ENCODE results near the gene FER.

The FER gene

GRCh38 chr5:108720391-108720790 is 27.3 kb upstream of the FER start (continued):
- TF ChIP-seq PRDM6 (tag by site-specific recombination; IDR thresholded peaks at IDR 0.05) (no peak), ZNF777 (tag by site-specific recombination; IDR thresholded peaks at IDR 0.05; ENCODE audit: borderline replicate concordance) (no peak), ZNF658 (tag by site-specific recombination; IDR thresholded peaks at IDR 0.05) (no peak), BCL11A (tag by site-specific recombination; IDR thresholded peaks at IDR 0.05; ENCODE audit: low read depth) (no peak)

DNA sequence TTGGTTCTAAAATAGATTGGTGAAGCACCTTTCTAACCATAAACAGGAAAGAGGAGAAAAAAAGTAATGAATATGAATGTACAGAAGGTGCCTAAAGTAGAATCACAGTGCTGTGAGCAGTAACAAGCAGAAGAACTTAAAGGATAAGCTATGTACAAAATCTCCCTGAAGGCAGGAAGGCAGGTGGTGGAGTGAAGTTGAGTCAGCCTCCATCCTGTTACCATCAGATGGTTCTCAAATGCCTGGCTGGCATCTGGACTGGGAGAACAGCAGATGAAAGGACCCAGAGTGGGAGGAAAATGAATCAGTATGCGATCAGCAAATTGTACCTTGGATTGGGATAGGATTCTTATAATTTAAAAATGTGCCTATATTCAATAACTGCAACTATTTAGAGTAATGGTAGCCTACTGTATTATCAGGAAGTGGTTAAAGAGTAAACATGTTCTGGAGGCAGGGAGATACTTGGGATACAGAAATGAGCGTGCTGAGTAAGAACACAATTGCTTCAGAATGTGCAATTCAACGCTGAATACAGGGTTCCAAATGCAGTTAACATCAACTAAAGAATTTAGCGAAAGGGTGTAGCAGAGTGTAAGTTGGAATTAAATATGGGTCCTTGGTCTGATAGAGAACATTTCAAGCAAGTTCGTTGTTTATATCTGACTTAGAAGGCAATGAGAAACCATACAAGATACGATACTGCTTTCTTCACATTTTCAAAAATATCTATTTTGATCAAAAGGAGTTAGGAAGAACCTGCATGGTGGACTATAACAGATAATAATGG is 21.1 kb upstream of the FER start:
- no peak overlapping the region for H3K27ac ChIP-seq (ENCODE audit: extremely low read depth, low read depth, low read length)
- POLR2A ChIA-PET, result interaction anchor here (0.6 to 3.0 kb wide), 3 partner anchors 9 to 21 kb away, joined by 4 to 49 read pairs (median 7); partner anchors contain the start of gene FER
- CTCF ChIA-PET, result interaction anchor here (1.3 kb wide), 1 partner anchor 21 kb away, joined by 4 read pairs; the partner anchor contains the start of gene FER

GRCh38 chr5:108727236-108727650 is 20.5 kb upstream of the FER start:
- no peaks in the 10 kb centered on the region for H3K36me3 ChIP-seq (ENCODE audit: control insufficient read depth in 2 of 2, insufficient read depth in 1 of 2, low read length in 2 of 2)
- ChIA-PET CTCF (interaction anchor here (0.5 to 1.7 kb wide), 4 partner anchors 21 to 62 kb away, joined by 3 to 4 read pairs (median 4); partner anchors contain the start of gene FER), POLR2A (interaction anchor here (0.6 to 3.0 kb wide), 12 partner anchors 10 to 962 kb away, joined by 3 to 49 read pairs (median 6); partner anchors contain the start of genes FER, MAN2A1 and PJA2)
- no peaks in the 10 kb centered on the region for H3K9me3 ChIP-seq (ENCODE audit: control insufficient read depth, insufficient read depth, low read depth, low read length)
- peak overlapping the region; percentile 84 for H3K4me3 ChIP-seq (ENCODE audit: low read depth, low read length)
- no peaks in the 10 kb centered on the region for H3K4me1 ChIP-seq (ENCODE audit: control insufficient read depth, insufficient read depth, low read length)
- H3K27ac ChIP-seq (ENCODE audit: extremely low read depth, low read depth, low read length), result peak overlapping the region; percentile 87
- no peak for TF ChIP-seq ZNF747 (tag by site-specific recombination; IDR thresholded peaks at IDR 0.05)
- TF ChIP-seq ZNF169 (tag by site-specific recombination; IDR thresholded peaks at IDR 0.05), result no peak
- TF ChIP-seq, protein P1, sequence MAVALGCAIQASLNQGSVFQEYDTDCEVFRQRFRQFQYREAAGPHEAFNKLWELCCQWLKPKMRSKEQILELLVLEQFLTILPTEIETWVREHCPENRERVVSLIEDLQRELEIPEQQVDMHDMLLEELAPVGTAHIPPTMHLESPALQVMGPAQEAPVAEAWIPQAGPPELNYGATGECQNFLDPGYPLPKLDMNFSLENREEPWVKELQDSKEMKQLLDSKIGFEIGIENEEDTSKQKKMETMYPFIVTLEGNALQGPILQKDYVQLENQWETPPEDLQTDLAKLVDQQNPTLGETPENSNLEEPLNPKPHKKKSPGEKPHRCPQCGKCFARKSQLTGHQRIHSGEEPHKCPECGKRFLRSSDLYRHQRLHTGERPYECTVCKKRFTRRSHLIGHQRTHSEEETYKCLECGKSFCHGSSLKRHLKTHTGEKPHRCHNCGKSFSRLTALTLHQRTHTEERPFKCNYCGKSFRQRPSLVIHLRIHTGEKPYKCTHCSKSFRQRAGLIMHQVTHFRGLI (tag by site-specific recombination; IDR thresholded peaks at IDR 0.05), result no peak
- TF ChIP-seq ZFP37 (tag by site-specific recombination; IDR thresholded peaks at IDR 0.05), result no peak
- no peak for TF ChIP-seq YY1 (tag by site-specific recombination; IDR thresholded peaks at IDR 0.05)
- TF ChIP-seq ZBTB1 (tag by site-specific recombination; IDR thresholded peaks at IDR 0.05), result no peak
- TF ChIP-seq, protein P2, sequence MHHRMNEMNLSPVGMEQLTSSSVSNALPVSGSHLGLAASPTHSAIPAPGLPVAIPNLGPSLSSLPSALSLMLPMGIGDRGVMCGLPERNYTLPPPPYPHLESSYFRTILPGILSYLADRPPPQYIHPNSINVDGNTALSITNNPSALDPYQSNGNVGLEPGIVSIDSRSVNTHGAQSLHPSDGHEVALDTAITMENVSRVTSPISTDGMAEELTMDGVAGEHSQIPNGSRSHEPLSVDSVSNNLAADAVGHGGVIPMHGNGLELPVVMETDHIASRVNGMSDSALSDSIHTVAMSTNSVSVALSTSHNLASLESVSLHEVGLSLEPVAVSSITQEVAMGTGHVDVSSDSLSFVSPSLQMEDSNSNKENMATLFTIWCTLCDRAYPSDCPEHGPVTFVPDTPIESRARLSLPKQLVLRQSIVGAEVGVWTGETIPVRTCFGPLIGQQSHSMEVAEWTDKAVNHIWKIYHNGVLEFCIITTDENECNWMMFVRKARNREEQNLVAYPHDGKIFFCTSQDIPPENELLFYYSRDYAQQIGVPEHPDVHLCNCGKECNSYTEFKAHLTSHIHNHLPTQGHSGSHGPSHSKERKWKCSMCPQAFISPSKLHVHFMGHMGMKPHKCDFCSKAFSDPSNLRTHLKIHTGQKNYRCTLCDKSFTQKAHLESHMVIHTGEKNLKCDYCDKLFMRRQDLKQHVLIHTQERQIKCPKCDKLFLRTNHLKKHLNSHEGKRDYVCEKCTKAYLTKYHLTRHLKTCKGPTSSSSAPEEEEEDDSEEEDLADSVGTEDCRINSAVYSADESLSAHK (tag by site-specific recombination; IDR thresholded peaks at IDR 0.05), result no peak
- TF ChIP-seq HIC1 (tag by site-specific recombination; IDR thresholded peaks at IDR 0.05), result no peak
- TF ChIP-seq, protein P3, sequence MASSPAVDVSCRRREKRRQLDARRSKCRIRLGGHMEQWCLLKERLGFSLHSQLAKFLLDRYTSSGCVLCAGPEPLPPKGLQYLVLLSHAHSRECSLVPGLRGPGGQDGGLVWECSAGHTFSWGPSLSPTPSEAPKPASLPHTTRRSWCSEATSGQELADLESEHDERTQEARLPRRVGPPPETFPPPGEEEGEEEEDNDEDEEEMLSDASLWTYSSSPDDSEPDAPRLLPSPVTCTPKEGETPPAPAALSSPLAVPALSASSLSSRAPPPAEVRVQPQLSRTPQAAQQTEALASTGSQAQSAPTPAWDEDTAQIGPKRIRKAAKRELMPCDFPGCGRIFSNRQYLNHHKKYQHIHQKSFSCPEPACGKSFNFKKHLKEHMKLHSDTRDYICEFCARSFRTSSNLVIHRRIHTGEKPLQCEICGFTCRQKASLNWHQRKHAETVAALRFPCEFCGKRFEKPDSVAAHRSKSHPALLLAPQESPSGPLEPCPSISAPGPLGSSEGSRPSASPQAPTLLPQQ (tag by site-specific recombination; IDR thresholded peaks at IDR 0.05), result no peak
- TF ChIP-seq ZNF768 (tag by site-specific recombination; IDR thresholded peaks at IDR 0.05), result no peak
- TF ChIP-seq ZBTB8A (tag by site-specific recombination; IDR thresholded peaks at IDR 0.05), result no peak
- TF ChIP-seq, protein P4, sequence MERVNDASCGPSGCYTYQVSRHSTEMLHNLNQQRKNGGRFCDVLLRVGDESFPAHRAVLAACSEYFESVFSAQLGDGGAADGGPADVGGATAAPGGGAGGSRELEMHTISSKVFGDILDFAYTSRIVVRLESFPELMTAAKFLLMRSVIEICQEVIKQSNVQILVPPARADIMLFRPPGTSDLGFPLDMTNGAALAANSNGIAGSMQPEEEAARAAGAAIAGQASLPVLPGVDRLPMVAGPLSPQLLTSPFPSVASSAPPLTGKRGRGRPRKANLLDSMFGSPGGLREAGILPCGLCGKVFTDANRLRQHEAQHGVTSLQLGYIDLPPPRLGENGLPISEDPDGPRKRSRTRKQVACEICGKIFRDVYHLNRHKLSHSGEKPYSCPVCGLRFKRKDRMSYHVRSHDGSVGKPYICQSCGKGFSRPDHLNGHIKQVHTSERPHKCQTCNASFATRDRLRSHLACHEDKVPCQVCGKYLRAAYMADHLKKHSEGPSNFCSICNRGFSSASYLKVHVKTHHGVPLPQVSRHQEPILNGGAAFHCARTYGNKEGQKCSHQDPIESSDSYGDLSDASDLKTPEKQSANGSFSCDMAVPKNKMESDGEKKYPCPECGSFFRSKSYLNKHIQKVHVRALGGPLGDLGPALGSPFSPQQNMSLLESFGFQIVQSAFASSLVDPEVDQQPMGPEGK (tag by site-specific recombination; IDR thresholded peaks at IDR 0.05), result no peak
- no peak for TF ChIP-seq PRDM6 (tag by site-specific recombination; IDR thresholded peaks at IDR 0.05)

More for the DNA sequence above, 21.1 kb upstream of the FER start:
- Histone ChIP-seq H3K36me3 (ENCODE audit: control insufficient read depth in 2 of 2, insufficient read depth in 1 of 2, low read length in 2 of 2) (no peaks in the 10 kb centered on the region), H3K4me3 (ENCODE audit: low read depth, low read length) (no peak overlapping the region), H3K9me3 (ENCODE audit: control insufficient read depth, insufficient read depth, low read depth, low read length) (no peaks in the 10 kb centered on the region), H3K4me1 (ENCODE audit: control insufficient read depth, insufficient read depth, low read length) (no peaks in the 10 kb centered on the region)
- TF ChIP-seq ZBTB20 (tag by site-specific recombination; IDR thresholded peaks at IDR 0.05) (peak; percentile 77), ZNF23 (tag by site-specific recombination; IDR thresholded peaks at IDR 0.05; ENCODE audit: borderline replicate concordance) (no peak), ZNF335 (tag by site-specific recombination; conservative IDR thresholded peaks at IDR 0.05) (peak; percentile 11; the same call in 1 of the 2 replicates)
